Liver (tissue), 9 donors: Measurements from ENCODE around the gene COQ8B. TPM values are rescaled to one million over a fixed set of nuclear protein-coding genes. Genes with fewer than 3 reads are reported as not detected.

Experiments used
- DNase-seq: peaks from one replicate; pipeline ENCODE4 v3.0.0-alpha.2; 2017; ENCODE audit warnings: low spot score
- H3K27ac ChIP-seq, 2 donors: one replicate each; pipeline ENCODE4 v1.7.0; 2013; ENCODE audit warnings: inconsistent platforms in 2 of 2, low read length in 2 of 2, control low read depth in 1 of 2, low read depth in 1 of 2, mild to moderate bottlenecking in 1 of 2
- H3K27me3 ChIP-seq, 4 donors: one replicate each; pipeline versions ENCODE4 v1.6.1 to v1.7.0; 2013; ENCODE audit warnings: low read length in 3 of 4, inconsistent platforms in 1 of 4, mild to moderate bottlenecking in 1 of 4, moderate library complexity in 1 of 4; ENCODE audit not compliant: control insufficient read depth in 4 of 4, insufficient read depth in 4 of 4
- H3K36me3 ChIP-seq, 4 donors: one replicate each; pipeline versions ENCODE4 v1.6.1 to v1.7.0; 2013; ENCODE audit warnings: low read length in 3 of 4, mild to moderate bottlenecking in 3 of 4, low read depth in 1 of 4, moderate library complexity in 1 of 4; ENCODE audit not compliant: control insufficient read depth in 4 of 4, insufficient read depth in 3 of 4
- H3K4me1 ChIP-seq, 4 donors: one replicate each; pipeline versions ENCODE4 v1.6.1 to v1.7.0; 2013; ENCODE audit warnings: low read length in 3 of 4, mild to moderate bottlenecking in 3 of 4, moderate library complexity in 1 of 4; ENCODE audit not compliant: control insufficient read depth in 4 of 4, insufficient read depth in 4 of 4
- H3K4me3 ChIP-seq, 3 donors: one replicate each; pipeline versions ENCODE4 v1.6.1 to v1.7.0; 2013; ENCODE audit warnings: low read length in 3 of 3, control low read depth in 1 of 3, low read depth in 1 of 3, mild to moderate bottlenecking in 1 of 3
- H3K9ac ChIP-seq, 2 donors: one replicate each; pipeline ENCODE4 v1.7.0; 2013; ENCODE audit warnings: low read length in 2 of 2, mild to moderate bottlenecking in 2 of 2, moderate library complexity in 2 of 2, control low read depth in 1 of 2, low read depth in 1 of 2
- H3K9me3 ChIP-seq, 4 donors: one replicate each; pipeline versions ENCODE4 v1.6.1 to v1.7.0; 2013; ENCODE audit warnings: low read length in 3 of 4; ENCODE audit not compliant: control insufficient read depth in 4 of 4
- EGR1 ChIP-seq, 2 donors: IDR thresholded peaks; 2 replicates each; pipeline ENCODE4 v1.6.1; 2016 to 2018; ENCODE audit warnings: antibody characterized with exemption in 2 of 2, low read depth in 2 of 2
- FOXA1 ChIP-seq: IDR thresholded peaks from 2 replicates; pipeline ENCODE4 v1.6.1; 2016; ENCODE audit warnings: antibody characterized with exemption
- FOXA2 ChIP-seq: IDR thresholded peaks from 2 replicates; pipeline ENCODE4 v1.6.1; 2016; ENCODE audit warnings: antibody characterized with exemption
- GABPA ChIP-seq, 2 donors: IDR thresholded peaks in 1 of 2; conservative IDR thresholded peaks in 1 of 2; 2 replicates each; pipeline ENCODE4 v1.6.1; 2016; ENCODE audit warnings: antibody characterized with exemption in 2 of 2, mild to moderate bottlenecking in 1 of 2, moderate library complexity in 1 of 2
- HNF4A ChIP-seq, 2 donors: conservative IDR thresholded peaks; 2 replicates each; pipeline ENCODE4 v1.6.1; 2016; ENCODE audit warnings: antibody characterized with exemption in 2 of 2, mild to moderate bottlenecking in 2 of 2
- HNF4G ChIP-seq: IDR thresholded peaks from 2 replicates; pipeline ENCODE4 v1.6.1; 2016; ENCODE audit warnings: antibody characterized with exemption
- JUND ChIP-seq, 2 donors: IDR thresholded peaks; 2 replicates each; pipeline ENCODE4 v1.6.1; 2016; ENCODE audit warnings: antibody characterized with exemption in 2 of 2
- NR2F2 ChIP-seq: IDR thresholded peaks from 2 replicates; pipeline ENCODE4 v1.6.1; 2016; ENCODE audit warnings: antibody characterized with exemption
- RAD21 ChIP-seq, 2 donors: IDR thresholded peaks; 2 replicates each; pipeline ENCODE4 v1.6.1; 2016; ENCODE audit warnings: antibody characterized with exemption in 2 of 2, mild to moderate bottlenecking in 2 of 2
- RXRA ChIP-seq, 2 donors: IDR thresholded peaks; 2 replicates each; pipeline ENCODE4 v1.6.1; 2017 to 2018; ENCODE audit warnings: antibody characterized with exemption in 2 of 2, mild to moderate bottlenecking in 1 of 2
- SP1 ChIP-seq: IDR thresholded peaks from 2 replicates; pipeline ENCODE4 v1.6.1; 2018; ENCODE audit warnings: antibody characterized with exemption, mild to moderate bottlenecking
- TAF1 ChIP-seq: conservative IDR thresholded peaks from 2 replicates; pipeline ENCODE4 v1.6.1; 2016; ENCODE audit warnings: antibody characterized with exemption, mild to moderate bottlenecking
- YY1 ChIP-seq: IDR thresholded peaks from 2 replicates; pipeline ENCODE4 v1.6.1; 2016; ENCODE audit warnings: antibody characterized with exemption, mild to moderate bottlenecking
- WGBS: extraction: QIAGEN DNeasy Blood & Tissue Kit; methylation state at CpG from one replicate; pipeline ENCODE4 v1.1.7; 2013; 5-methylcytosine and 5-hydroxymethylcytosine counted together
- polyA plus RNA-seq, 2 donors: library from polyadenylated mRNA; stranded (reverse) in 1 of 2; unstranded in 1 of 2; fragments of 200-250 nt in 1 of 2; fragments of >200 nt in 1 of 2; fragmentation: Nextera tagmentation in 1 of 2; extraction: Ambion mirVana in 1 of 2; gene quantifications; one replicate each; pipeline versions ENCODE4 v1.2.1 to v1.2.3, GENCODE V29; 2013 to 2015
- total RNA-seq, 2 donors: library from RNA; depleted of rRNA; stranded (reverse); fragments of >200 nt; gene quantifications; one replicate each; pipeline ENCODE4 v1.2.3, GENCODE V29; 2014
- TF ChIP-seq, protein P1 (sequence below): IDR thresholded peaks from 2 replicates; pipeline ENCODE4 v1.6.1; 2016; ENCODE audit warnings: antibody characterized with exemption
- TF ChIP-seq, protein P2 (sequence below): IDR thresholded peaks from 2 replicates; pipeline ENCODE4 v1.6.1; 2016; ENCODE audit warnings: antibody characterized with exemption, mild to moderate bottlenecking
- TF ChIP-seq, protein P3 (sequence below): IDR thresholded peaks from 2 replicates; pipeline ENCODE4 v1.6.1; 2016; ENCODE audit warnings: antibody characterized with exemption
- TF ChIP-seq, protein P4 (sequence below): IDR thresholded peaks from 2 replicates; pipeline ENCODE4 v1.6.1; 2016; ENCODE audit warnings: antibody characterized with exemption
- TF ChIP-seq, protein P5 (sequence below): fragments of 150-350 bp; IDR thresholded peaks from 2 replicates; pipeline ENCODE4 v1.5.1; 2017; ENCODE audit warnings: improper control_type of control experiment, low read depth, low read length; ENCODE audit not compliant: missing input control
- donor health status: healthy.
- donor health status: healthy.
- donor health status: healthy.
- donor health status: healthy.
- donor health status: healthy.

Gene COQ8B
- total and polyA plus RNA-seq, 4 donors = 6.4 to 30.6 (median 19.9) TPM

DNA sequence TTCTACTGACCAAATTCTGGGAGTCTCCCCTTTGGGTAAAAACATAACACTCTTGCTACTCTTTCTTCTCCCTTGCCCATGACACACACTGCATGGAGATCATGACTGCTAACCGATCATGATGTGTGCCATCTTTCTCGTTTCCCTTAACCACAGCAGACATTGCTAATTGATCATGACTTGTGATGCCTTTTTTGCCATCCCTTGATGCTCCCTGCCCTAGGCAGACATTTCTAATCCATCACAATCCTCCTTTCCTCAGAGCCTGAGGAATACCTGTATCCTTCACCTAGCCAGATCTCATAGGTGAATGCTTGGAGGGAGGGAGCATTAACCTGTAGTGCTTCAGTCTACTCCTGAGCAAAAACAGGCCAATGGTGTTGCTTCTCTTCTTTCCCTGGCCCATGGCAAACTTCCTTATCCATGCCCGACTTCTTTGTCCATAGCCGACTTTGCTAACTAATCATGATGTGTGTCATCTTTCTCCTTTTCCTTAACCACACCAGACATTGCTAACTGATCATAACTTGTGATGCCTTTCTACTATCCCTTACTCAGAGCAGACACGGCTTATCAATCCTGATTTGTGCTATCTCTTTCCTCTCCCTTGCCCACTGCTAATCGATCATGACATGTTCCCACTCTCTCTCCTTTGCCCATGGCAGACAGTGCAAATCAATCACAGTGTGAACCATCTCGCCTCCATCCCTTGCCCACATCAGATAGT is 44.0 kb downstream of the COQ8B start (continued):
- no peak for TF ChIP-seq NR2F2
- TF ChIP-seq, protein P1, sequence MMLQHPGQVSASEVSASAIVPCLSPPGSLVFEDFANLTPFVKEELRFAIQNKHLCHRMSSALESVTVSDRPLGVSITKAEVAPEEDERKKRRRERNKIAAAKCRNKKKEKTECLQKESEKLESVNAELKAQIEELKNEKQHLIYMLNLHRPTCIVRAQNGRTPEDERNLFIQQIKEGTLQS = no peak
- TF ChIP-seq, protein P2, sequence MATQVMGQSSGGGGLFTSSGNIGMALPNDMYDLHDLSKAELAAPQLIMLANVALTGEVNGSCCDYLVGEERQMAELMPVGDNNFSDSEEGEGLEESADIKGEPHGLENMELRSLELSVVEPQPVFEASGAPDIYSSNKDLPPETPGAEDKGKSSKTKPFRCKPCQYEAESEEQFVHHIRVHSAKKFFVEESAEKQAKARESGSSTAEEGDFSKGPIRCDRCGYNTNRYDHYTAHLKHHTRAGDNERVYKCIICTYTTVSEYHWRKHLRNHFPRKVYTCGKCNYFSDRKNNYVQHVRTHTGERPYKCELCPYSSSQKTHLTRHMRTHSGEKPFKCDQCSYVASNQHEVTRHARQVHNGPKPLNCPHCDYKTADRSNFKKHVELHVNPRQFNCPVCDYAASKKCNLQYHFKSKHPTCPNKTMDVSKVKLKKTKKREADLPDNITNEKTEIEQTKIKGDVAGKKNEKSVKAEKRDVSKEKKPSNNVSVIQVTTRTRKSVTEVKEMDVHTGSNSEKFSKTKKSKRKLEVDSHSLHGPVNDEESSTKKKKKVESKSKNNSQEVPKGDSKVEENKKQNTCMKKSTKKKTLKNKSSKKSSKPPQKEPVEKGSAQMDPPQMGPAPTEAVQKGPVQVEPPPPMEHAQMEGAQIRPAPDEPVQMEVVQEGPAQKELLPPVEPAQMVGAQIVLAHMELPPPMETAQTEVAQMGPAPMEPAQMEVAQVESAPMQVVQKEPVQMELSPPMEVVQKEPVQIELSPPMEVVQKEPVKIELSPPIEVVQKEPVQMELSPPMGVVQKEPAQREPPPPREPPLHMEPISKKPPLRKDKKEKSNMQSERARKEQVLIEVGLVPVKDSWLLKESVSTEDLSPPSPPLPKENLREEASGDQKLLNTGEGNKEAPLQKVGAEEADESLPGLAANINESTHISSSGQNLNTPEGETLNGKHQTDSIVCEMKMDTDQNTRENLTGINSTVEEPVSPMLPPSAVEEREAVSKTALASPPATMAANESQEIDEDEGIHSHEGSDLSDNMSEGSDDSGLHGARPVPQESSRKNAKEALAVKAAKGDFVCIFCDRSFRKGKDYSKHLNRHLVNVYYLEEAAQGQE = no peak

DNA sequence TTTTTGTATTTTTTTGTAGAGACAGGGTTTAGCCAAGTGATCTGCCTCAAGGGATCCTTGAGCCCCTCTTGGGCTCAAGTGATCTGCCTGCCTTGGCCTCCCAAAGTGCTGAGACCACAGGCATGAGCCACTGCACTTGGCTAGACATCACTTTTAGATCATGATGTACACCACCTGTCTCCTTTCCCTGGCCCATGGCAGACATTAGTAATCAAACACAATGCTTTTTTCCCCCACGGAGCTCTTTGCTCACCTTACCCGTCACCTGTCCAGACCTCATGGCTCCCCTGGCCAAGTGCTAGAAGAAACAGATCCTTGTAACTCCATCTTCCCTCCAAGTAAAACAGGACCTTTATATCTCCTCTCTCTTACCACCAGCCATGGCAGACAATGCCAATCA is 44.6 kb downstream of the COQ8B start:
- DNase-seq = no peak
- Histone ChIP-seq H3K9me3 (no peaks in the 10 kb centered on the region), H3K4me3 (no peak overlapping the region), H3K27ac (no peak overlapping the region), H3K9ac (no peak overlapping the region), H3K36me3 (peaks cover 13 to 39% (median 26%) of the 10 kb centered on the region in 4 donors), H3K27me3 (no peaks in the 10 kb centered on the region), H3K4me1 (no peaks in the 10 kb centered on the region)
- WGBS = 90% methylated on average over 2 of the region's 2 CpGs
- TF ChIP-seq, protein P3, sequence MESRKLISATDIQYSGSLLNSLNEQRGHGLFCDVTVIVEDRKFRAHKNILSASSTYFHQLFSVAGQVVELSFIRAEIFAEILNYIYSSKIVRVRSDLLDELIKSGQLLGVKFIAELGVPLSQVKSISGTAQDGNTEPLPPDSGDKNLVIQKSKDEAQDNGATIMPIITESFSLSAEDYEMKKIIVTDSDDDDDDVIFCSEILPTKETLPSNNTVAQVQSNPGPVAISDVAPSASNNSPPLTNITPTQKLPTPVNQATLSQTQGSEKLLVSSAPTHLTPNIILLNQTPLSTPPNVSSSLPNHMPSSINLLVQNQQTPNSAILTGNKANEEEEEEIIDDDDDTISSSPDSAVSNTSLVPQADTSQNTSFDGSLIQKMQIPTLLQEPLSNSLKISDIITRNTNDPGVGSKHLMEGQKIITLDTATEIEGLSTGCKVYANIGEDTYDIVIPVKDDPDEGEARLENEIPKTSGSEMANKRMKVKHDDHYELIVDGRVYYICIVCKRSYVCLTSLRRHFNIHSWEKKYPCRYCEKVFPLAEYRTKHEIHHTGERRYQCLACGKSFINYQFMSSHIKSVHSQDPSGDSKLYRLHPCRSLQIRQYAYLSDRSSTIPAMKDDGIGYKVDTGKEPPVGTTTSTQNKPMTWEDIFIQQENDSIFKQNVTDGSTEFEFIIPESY = no peak
- TF ChIP-seq HNF4A (conservative IDR thresholded peaks at IDR 0.05) (no peak), FOXA1 (no peak), NR2F2 (no peak), GABPA (IDR thresholded peaks at IDR 0.05 in 1 of 2, conservative IDR thresholded peaks at IDR 0.05 in 1 of 2) (no peak), RAD21 (IDR thresholded peaks at IDR 0.05) (no peak), EGR1 (IDR thresholded peaks at IDR 0.05; ENCODE audit: low read depth in 2 of 2) (no peak), JUND (IDR thresholded peaks at IDR 0.05) (no peak), TAF1 (no peak), RXRA (IDR thresholded peaks at IDR 0.05) (no peak), YY1 (no peak), HNF4G (no peak), SP1 (no peak), FOXA2 (no peak)
- TF ChIP-seq, protein P1 = no peak
- TF ChIP-seq, protein P2 = no peak
- TF ChIP-seq, protein P4, sequence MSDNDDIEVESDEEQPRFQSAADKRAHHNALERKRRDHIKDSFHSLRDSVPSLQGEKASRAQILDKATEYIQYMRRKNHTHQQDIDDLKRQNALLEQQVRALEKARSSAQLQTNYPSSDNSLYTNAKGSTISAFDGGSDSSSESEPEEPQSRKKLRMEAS = no peak
- TF ChIP-seq, protein P5, sequence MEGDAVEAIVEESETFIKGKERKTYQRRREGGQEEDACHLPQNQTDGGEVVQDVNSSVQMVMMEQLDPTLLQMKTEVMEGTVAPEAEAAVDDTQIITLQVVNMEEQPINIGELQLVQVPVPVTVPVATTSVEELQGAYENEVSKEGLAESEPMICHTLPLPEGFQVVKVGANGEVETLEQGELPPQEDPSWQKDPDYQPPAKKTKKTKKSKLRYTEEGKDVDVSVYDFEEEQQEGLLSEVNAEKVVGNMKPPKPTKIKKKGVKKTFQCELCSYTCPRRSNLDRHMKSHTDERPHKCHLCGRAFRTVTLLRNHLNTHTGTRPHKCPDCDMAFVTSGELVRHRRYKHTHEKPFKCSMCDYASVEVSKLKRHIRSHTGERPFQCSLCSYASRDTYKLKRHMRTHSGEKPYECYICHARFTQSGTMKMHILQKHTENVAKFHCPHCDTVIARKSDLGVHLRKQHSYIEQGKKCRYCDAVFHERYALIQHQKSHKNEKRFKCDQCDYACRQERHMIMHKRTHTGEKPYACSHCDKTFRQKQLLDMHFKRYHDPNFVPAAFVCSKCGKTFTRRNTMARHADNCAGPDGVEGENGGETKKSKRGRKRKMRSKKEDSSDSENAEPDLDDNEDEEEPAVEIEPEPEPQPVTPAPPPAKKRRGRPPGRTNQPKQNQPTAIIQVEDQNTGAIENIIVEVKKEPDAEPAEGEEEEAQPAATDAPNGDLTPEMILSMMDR = no peak
